ENCODE results near the gene HLA-DPA1. TPM values are rescaled to one million over a fixed set of nuclear protein-coding genes. Genes with fewer than 3 reads are reported as not detected.

The HLA-DPA1 gene
- total RNA-seq, 5 donors from 2014 or later (not counting 1 experiment from before 2014, with no cell fraction given), result 29.6 to 68.4 (median 35.9) TPM

DNA sequence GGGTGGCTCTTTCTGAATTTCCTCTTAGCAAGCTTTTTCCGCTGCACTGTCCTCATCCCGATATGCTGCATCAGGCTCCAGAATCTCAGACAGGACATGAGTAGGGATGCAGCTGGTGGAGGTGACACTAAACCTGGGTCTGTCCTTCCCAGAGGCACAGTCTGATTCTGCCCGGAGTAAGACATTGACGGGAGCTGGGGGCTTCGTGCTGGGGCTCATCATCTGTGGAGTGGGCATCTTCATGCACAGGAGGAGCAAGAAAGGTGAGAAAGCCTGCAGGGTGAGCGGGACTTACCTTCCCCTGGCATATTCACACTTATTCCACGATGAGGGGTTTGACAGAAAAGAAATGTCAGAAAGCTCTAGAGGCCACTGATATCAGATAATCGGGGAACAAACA is 12.2 kb upstream of the HLA-DPA1 start:
- peaks cover 16 to 22% (median 20%) of the 10 kb centered on the region in 3 donors for H3K4me1 Mint-ChIP-seq
- no peaks in the 10 kb centered on the region for H3K27me3 ChIP-seq (replicated peaks in 1 of 2; ENCODE audit: control insufficient read depth in 2 of 2, extremely low read depth in 1 of 2, insufficient read depth in 2 of 2, low read length in 1 of 2)
- no peaks in the 10 kb centered on the region for H3K9me3 ChIP-seq
- WGBS (ENCODE audit: insufficient coverage), result 100% methylated on average over 3 of the region's 8 CpGs
- ATAC-seq (replicated peaks in 1 of 4), result no peak
- no peak overlapping the region for H3K27ac Mint-ChIP-seq
- H3K4me3 ChIP-seq (ENCODE audit: control insufficient read depth in 1 of 2, extremely low read depth in 1 of 2, low read length in 1 of 2), result no peak overlapping the region
- POLR2A ChIA-PET, result no interaction called here
- peaks cover 0 to 51% of the 10 kb centered on the region in 2 donors for H3K36me3 ChIP-seq (ENCODE audit: control insufficient read depth in 2 of 2, extremely low read depth in 1 of 2, insufficient read depth in 1 of 2, low read length in 1 of 2)
- CTCF ChIA-PET, result no interaction called here
- no peak overlapping the region for H3K27ac ChIP-seq (ENCODE audit: low read length)
- no peak overlapping the region for H3K4me3 Mint-ChIP-seq
- no peaks in the 10 kb centered on the region for H3K27me3 Mint-ChIP-seq
- peaks cover 0 to 16% of the 10 kb centered on the region in 2 experiments for H3K4me1 ChIP-seq (ENCODE audit: control insufficient read depth in 1 of 2, extremely low read depth in 1 of 2, insufficient read depth in 2 of 2, low read length in 2 of 2)
- peaks cover 20% of the 10 kb centered on the region for H3K36me3 Mint-ChIP-seq
- H3K9me3 Mint-ChIP-seq, result no peaks in the 10 kb centered on the region
- DNase-seq, result no peak

DNA sequence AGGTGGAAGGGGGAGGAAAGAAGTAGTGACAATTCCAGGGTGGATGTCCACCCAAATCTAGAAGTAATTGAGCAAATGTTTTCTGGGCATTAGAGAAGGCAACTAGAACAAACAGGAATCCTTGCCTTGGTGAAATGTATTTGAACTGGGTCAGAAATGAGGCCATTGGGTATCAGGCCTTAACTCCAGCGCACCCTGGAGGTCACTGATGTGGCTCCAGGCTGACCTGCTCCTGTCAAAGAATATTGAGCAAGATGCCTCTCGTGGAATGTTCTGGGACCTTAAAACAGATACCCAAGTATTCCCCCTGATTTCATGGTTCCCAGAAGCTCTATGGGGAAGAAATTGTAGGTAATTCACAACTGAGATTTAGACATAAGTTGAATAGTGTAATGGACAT is 9.3 kb upstream of the HLA-DPA1 start:
- Histone ChIP-seq H3K9me3 (no peaks in the 10 kb centered on the region), H3K4me3 (ENCODE audit: control insufficient read depth in 1 of 2, extremely low read depth in 1 of 2, low read length in 1 of 2) (no peak overlapping the region), H3K27me3 (replicated peaks in 1 of 2; ENCODE audit: control insufficient read depth in 2 of 2, extremely low read depth in 1 of 2, insufficient read depth in 2 of 2, low read length in 1 of 2) (no peaks in the 10 kb centered on the region), H3K27ac (ENCODE audit: low read length) (no peak overlapping the region), H3K4me1 (ENCODE audit: control insufficient read depth in 1 of 2, extremely low read depth in 1 of 2, insufficient read depth in 2 of 2, low read length in 2 of 2) (peaks cover 0 to 41% of the 10 kb centered on the region in 2 experiments), H3K36me3 (ENCODE audit: control insufficient read depth in 2 of 2, extremely low read depth in 1 of 2, insufficient read depth in 1 of 2, low read length in 1 of 2) (peaks cover 0 to 54% of the 10 kb centered on the region in 2 donors)
- WGBS (ENCODE audit: insufficient coverage), result no CpG with 5 or more reads among the region's 2 CpGs
- no peaks in the 10 kb centered on the region for H3K9me3 Mint-ChIP-seq
- H3K36me3 Mint-ChIP-seq, result peaks cover 30% of the 10 kb centered on the region
- H3K4me1 Mint-ChIP-seq, result peaks cover 31 to 45% (median 34%) of the 10 kb centered on the region in 3 donors
- H3K4me3 Mint-ChIP-seq, result no peak overlapping the region
- no peaks in the 10 kb centered on the region for H3K27me3 Mint-ChIP-seq
- H3K27ac Mint-ChIP-seq, result peak overlapping the region in 1 of 2 donors; percentile 16
- ChIA-PET POLR2A (no interaction called here), CTCF (interaction anchor here in 1 of 2 donors (0.6 to 1.3 kb wide), 5 partner anchors 25 to 263 kb away, joined by 3 to 5 read pairs (median 3); no protein-coding TSS in a partner anchor)
- ATAC-seq (replicated peaks in 1 of 4), result no peak
- DNase-seq, result peak in 1 of 35 experiments; percentile 27

DNA sequence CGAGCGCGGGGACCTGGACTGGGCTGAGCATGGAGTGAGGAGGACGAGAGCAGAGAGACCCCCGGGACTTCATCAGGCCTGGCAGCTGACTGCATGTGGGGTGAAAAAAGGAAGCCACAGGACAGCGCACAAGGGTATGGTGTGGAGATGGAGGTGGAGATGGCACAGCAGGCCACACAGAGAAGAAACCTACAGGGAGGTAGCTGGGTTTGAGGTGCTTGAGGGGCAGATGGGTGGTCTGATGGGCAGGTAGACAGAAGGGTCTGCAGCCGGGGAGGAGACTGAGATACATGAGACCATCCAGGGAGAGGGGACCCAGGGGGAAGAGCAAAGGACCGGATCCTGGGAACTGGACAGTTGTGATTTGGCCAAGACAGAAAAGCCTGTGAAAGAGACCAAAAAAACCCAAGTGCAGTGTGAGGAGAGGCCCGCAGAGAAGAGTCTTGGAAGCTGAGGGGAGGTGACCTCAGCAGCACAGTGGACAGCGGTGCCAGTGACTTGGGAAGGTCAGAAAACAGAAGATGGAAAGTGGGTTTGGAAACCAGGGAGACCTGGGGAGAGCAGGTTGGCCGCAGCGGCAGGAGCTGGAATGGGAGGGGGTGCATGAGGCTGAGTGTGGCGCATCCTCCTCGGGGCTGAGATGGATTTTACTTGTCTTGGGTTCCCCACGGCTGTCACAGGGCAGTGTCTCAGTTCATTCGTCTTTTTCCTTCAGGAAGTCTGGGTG is 7.8 kb upstream of the HLA-DPA1 start:
- 93% methylated on average over 15 of the region's 16 CpGs for WGBS (ENCODE audit: insufficient coverage)
- ATAC-seq (replicated peaks in 1 of 4), result no peak
- CTCF ChIA-PET, result interaction anchor here in 1 of 2 donors (0.6 kb wide), 1 partner anchor 836 kb away, joined by 3 read pairs; no protein-coding TSS in a partner anchor
- Mint-ChIP-seq H3K27ac (peak overlapping the region; percentile 21 to 34), H3K4me1 (peaks cover 39 to 57% (median 46%) of the 10 kb centered on the region in 3 donors), H3K9me3 (no peaks in the 10 kb centered on the region), H3K36me3 (peaks cover 27% of the 10 kb centered on the region), H3K4me3 (peak overlapping the region in 2 of 3 donors; percentile 11 to 65), H3K27me3 (peaks cover 0 to 3% of the 10 kb centered on the region in 2 donors)
- H3K27me3 ChIP-seq (replicated peaks in 1 of 2; ENCODE audit: control insufficient read depth in 2 of 2, extremely low read depth in 1 of 2, insufficient read depth in 2 of 2, low read length in 1 of 2), result no peaks in the 10 kb centered on the region
- no peak overlapping the region for H3K27ac ChIP-seq (ENCODE audit: low read length)
- peaks cover 0 to 46% of the 10 kb centered on the region in 2 experiments for H3K4me1 ChIP-seq (ENCODE audit: control insufficient read depth in 1 of 2, extremely low read depth in 1 of 2, insufficient read depth in 2 of 2, low read length in 2 of 2)
- POLR2A ChIA-PET, result no interaction called here
- no peak for DNase-seq
- H3K9me3 ChIP-seq, result no peaks in the 10 kb centered on the region
- no peak overlapping the region for H3K4me3 ChIP-seq (ENCODE audit: control insufficient read depth in 1 of 2, extremely low read depth in 1 of 2, low read length in 1 of 2)
- H3K36me3 ChIP-seq (ENCODE audit: control insufficient read depth in 2 of 2, extremely low read depth in 1 of 2, insufficient read depth in 1 of 2, low read length in 1 of 2), result peaks cover 0 to 48% of the 10 kb centered on the region in 2 donors

DNA sequence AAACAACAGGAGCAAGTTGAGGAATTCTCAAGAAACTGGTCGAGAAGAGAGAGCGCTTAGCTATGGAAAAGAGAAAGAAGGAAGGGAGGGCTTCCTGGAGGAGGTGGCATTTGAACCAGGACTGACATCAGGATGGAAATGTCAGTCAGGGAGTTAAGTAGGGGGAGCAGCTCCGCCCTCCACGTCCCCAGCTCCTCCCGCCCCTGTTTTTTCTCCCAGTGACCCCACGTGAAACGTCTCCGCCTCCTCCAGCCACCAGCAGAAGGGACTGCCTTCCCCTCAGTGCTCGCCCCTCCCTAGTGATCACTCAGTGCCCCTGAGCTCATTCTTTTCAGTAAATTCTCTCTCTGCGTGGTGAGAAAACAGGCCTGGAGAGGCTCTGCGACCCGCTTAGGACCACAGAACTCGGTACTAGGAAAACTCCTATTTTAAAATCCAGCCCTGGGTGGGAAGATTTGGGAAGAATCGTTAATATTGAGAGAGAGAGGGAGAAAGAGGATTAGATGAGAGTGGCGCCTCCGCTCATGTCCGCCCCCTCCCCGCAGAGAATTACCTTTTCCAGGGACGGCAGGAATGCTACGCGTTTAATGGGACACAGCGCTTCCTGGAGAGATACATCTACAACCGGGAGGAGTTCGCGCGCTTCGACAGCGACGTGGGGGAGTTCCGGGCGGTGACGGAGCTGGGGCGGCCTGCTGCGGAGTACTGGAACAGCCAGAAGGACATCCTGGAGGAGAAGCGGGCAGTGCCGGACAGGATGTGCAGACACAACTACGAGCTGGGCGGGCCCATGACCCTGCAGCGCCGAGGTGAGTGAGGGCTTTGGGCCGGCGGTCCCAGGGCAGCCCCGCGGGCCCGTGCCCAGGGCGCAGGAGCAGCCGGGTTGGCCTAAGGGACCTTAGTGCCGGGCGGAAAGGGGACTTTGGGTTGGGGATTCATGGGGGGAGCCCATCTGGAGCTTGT is 7.0 kb upstream of the HLA-DPA1 start:
- H3K27ac ChIP-seq (ENCODE audit: low read length), result no peak overlapping the region
- Mint-ChIP-seq H3K27me3 (peaks cover 0 to 3% of the 10 kb centered on the region in 2 donors), H3K27ac (no peak overlapping the region), H3K36me3 (peaks cover 27% of the 10 kb centered on the region), H3K4me1 (peaks cover 43 to 62% (median 54%) of the 10 kb centered on the region in 3 donors), H3K4me3 (peak overlapping the region; percentile 31 to 65 (median 45)), H3K9me3 (no peaks in the 10 kb centered on the region)
- H3K9me3 ChIP-seq, result no peaks in the 10 kb centered on the region
- CTCF ChIA-PET, result interaction anchor here (0.6 to 1.2 kb wide), 2 partner anchors 51 to 837 kb away, joined by 3 read pairs; no protein-coding TSS in a partner anchor
- H3K4me1 ChIP-seq (ENCODE audit: control insufficient read depth in 1 of 2, extremely low read depth in 1 of 2, insufficient read depth in 2 of 2, low read length in 2 of 2), result peaks cover 0 to 52% of the 10 kb centered on the region in 2 experiments
- H3K4me3 ChIP-seq (ENCODE audit: control insufficient read depth in 1 of 2, extremely low read depth in 1 of 2, low read length in 1 of 2), result no peak overlapping the region
- POLR2A ChIA-PET, result interaction anchor here in 1 of 2 donors (1.0 kb wide), 1 partner anchor 27 kb away, joined by 3 read pairs; no protein-coding TSS in a partner anchor
- H3K36me3 ChIP-seq (ENCODE audit: control insufficient read depth in 2 of 2, extremely low read depth in 1 of 2, insufficient read depth in 1 of 2, low read length in 1 of 2), result peaks cover 0 to 40% of the 10 kb centered on the region in 2 donors
- peaks cover 0 to 2% of the 10 kb centered on the region in 2 experiments for H3K27me3 ChIP-seq (replicated peaks in 1 of 2; ENCODE audit: control insufficient read depth in 2 of 2, extremely low read depth in 1 of 2, insufficient read depth in 2 of 2, low read length in 1 of 2)
- peak in 1 of 35 experiments; percentile 12 for DNase-seq
- no peak for ATAC-seq (replicated peaks in 1 of 4)
- WGBS (ENCODE audit: insufficient coverage), result 93% methylated on average over 38 of the region's 49 CpGs

DNA sequence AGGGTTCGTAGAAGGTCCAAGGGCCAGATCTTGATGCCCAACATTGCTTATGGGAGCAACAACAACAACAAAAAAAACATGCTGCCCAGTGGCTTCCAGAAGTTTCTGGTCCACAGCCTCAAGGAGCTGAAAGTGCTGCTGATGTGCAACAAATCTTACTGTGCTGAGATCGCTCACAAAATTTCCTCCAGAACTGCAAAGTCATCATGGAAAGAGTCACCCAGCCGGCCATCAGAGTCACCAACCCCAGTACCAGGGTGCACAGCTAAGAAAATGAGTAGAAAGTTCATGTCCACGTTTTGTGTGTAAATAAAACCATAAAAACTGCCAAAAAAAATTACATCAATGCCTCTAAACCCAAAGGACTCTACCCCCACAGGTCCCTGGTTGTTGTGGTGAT is 6.1 kb upstream of the HLA-DPA1 start:
- Mint-ChIP-seq H3K9me3 (no peaks in the 10 kb centered on the region), H3K4me3 (peak overlapping the region in 1 of 3 donors; percentile 65), H3K27me3 (peaks cover 0 to 3% of the 10 kb centered on the region in 2 donors), H3K4me1 (peaks cover 46 to 68% (median 60%) of the 10 kb centered on the region in 3 donors), H3K36me3 (peaks cover 27% of the 10 kb centered on the region), H3K27ac (no peak overlapping the region)
- Histone ChIP-seq H3K27me3 (replicated peaks in 1 of 2; ENCODE audit: control insufficient read depth in 2 of 2, extremely low read depth in 1 of 2, insufficient read depth in 2 of 2, low read length in 1 of 2) (peaks cover 0 to 2% of the 10 kb centered on the region in 2 experiments), H3K9me3 (no peaks in the 10 kb centered on the region), H3K4me1 (ENCODE audit: control insufficient read depth in 1 of 2, extremely low read depth in 1 of 2, insufficient read depth in 2 of 2, low read length in 2 of 2) (peaks cover 0 to 57% of the 10 kb centered on the region in 2 experiments), H3K27ac (ENCODE audit: low read length) (no peak overlapping the region), H3K4me3 (ENCODE audit: control insufficient read depth in 1 of 2, extremely low read depth in 1 of 2, low read length in 1 of 2) (no peak overlapping the region), H3K36me3 (ENCODE audit: control insufficient read depth in 2 of 2, extremely low read depth in 1 of 2, insufficient read depth in 1 of 2, low read length in 1 of 2) (peaks cover 0 to 33% of the 10 kb centered on the region in 2 donors)
- POLR2A ChIA-PET, result interaction anchor here (1.0 to 1.5 kb wide), 2 partner anchors 28 to 66 kb away, joined by 3 to 4 read pairs; no protein-coding TSS in a partner anchor
- CTCF ChIA-PET, result interaction anchor here in 1 of 2 donors (1.2 kb wide), 1 partner anchor 50 kb away, joined by 3 read pairs; no protein-coding TSS in a partner anchor
- ATAC-seq (replicated peaks in 1 of 4) (no peak), DNase-seq (no peak)
- 100% methylated on average over 2 of the region's 4 CpGs for WGBS (ENCODE audit: insufficient coverage)
